A673 (cell line): ENCODE data around the gene NFATC3.

Experiments
- EZH2 ChIP-seq: fragments of 200-600 bp; sonication (generic); IDR thresholded peaks from 2 replicates; pipeline ENCODE4 v1.6.1; 2017; ENCODE audit warnings: borderline replicate concordance, low read depth, mild to moderate bottlenecking, mixed read lengths, antibody characterized with exemption, low read length; ENCODE audit not compliant: poor library complexity, severe bottlenecking
- TF ChIP-seq, protein P1 (sequence below): fragments of 300-800, 200-600 bp; sonication (generic); conservative IDR thresholded peaks from 2 replicates; pipeline ENCODE4 v1.5.1; 2017; ENCODE audit warnings: low read depth, mild to moderate bottlenecking, antibody characterized with exemption, low read length, moderate library complexity, mixed read lengths

DNA sequence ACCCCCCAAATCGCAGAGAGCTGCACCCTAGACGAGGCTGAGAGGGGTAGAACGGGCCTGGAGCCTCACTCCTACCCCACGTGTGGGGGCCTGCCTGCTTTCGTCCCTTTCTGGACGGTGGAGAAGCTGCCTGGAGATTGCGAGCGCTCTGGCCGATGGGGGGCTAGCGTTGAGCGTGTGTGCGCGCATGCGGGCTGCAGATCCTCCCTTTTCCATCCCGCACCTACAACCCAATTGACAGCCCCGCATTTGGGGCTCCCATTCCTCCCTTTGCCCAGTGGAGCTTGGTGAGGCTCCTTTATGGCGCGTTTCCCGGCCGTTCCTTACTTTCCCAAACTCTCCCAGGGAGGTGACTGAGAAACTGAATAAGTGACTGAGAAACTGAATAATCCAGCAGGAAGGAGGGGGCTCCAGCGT lies 151.7 kb downstream of the NFATC3 start:
- TF ChIP-seq, protein P1, sequence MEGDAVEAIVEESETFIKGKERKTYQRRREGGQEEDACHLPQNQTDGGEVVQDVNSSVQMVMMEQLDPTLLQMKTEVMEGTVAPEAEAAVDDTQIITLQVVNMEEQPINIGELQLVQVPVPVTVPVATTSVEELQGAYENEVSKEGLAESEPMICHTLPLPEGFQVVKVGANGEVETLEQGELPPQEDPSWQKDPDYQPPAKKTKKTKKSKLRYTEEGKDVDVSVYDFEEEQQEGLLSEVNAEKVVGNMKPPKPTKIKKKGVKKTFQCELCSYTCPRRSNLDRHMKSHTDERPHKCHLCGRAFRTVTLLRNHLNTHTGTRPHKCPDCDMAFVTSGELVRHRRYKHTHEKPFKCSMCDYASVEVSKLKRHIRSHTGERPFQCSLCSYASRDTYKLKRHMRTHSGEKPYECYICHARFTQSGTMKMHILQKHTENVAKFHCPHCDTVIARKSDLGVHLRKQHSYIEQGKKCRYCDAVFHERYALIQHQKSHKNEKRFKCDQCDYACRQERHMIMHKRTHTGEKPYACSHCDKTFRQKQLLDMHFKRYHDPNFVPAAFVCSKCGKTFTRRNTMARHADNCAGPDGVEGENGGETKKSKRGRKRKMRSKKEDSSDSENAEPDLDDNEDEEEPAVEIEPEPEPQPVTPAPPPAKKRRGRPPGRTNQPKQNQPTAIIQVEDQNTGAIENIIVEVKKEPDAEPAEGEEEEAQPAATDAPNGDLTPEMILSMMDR = no peak
- no peak for TF ChIP-seq EZH2
